Astrocyte (in vitro differentiated cells and primary cell): ENCODE measurements around the gene BMAL1.

Source experiments
- CTCF ChIP-seq: IDR thresholded peaks from 2 replicates; pipeline ENCODE4 v1.5.1; 2011; ENCODE audit warnings: low read depth, mild to moderate bottlenecking, inconsistent platforms, low read length, moderate library complexity; ENCODE audit not compliant: insufficient read depth
- EZH2 ChIP-seq: IDR thresholded peaks from 2 replicates; pipeline ENCODE4 v1.6.1; 2012; ENCODE audit warnings: mild to moderate bottlenecking, low read length, inconsistent platforms; ENCODE audit not compliant: insufficient read depth

DNA sequence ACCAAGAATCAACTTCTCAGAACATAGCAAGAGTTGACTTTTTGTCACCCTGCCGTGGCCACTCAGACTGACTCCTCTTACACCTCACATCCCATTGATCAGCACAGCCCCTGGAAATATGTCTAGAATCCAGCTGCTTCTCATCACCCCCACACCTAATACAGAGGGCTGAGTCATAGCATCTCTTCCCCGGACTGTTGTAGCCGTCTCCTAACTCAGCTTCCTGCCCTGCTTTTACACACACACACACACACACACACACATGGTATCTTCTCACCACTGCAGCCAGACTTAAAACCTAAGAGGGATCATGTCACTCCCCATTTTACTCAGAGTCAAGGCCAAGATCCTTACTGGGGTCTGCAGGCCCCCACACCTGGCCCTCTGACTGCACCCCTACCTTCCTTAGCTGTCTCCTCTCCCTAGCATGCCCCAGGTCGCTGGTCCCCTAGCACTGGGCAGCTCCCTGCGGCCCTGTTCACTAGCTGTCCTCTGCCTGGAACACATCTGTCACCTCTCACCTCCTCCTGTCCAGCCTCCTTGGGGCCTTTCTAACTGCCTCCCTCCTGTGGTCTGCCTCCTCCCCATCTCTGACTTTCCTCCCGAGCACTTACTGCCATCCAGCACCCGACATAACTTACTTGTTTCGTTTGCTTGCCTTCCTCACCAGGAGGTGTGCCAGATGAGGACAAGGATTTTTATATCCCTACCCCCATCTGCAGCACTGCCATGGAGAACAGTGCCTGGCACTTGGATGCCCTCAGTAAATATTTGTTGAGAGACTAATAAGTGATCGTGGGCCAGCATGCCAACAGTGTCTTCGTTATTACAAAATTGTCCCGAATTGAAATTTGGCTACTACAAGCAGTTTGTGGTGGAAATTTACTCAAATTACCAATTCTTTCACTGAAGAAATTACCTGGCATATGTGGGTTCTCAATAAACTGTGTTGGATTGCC, 61.9 kb downstream of the BMAL1 start:
- no peak for TF ChIP-seq CTCF
- no peak for TF ChIP-seq EZH2
